ENCODE measurements around the gene NCOA1. TPM values are rescaled to one million over a fixed set of nuclear protein-coding genes. Genes with fewer than 3 reads are reported as not detected.

NCOA1 gene
- total RNA-seq, 1 donor from 2014 or later: 48.4 TPM

DNA sequence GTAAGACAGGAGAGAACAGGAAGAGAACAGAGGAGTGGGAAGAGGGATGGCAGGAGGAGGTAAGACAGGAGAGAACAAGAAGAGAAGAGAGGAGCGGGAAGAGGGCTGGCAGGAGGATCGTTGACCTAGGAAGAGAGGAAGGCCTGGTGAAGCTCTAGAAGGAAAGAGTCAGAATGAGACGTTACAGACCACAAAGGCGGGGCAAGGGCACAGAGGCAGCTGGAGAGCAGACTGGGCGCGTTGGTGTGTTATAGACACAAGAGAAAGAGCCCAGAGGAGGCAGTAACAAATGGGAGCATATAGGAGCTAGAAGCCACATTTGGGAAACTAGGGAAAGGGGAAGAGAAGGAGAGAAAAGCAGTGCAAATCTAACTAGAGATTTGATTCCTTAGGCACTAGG lies 275.6 kb downstream of the NCOA1 start:
- TF ChIP-seq, protein P1, sequence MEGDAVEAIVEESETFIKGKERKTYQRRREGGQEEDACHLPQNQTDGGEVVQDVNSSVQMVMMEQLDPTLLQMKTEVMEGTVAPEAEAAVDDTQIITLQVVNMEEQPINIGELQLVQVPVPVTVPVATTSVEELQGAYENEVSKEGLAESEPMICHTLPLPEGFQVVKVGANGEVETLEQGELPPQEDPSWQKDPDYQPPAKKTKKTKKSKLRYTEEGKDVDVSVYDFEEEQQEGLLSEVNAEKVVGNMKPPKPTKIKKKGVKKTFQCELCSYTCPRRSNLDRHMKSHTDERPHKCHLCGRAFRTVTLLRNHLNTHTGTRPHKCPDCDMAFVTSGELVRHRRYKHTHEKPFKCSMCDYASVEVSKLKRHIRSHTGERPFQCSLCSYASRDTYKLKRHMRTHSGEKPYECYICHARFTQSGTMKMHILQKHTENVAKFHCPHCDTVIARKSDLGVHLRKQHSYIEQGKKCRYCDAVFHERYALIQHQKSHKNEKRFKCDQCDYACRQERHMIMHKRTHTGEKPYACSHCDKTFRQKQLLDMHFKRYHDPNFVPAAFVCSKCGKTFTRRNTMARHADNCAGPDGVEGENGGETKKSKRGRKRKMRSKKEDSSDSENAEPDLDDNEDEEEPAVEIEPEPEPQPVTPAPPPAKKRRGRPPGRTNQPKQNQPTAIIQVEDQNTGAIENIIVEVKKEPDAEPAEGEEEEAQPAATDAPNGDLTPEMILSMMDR (IDR thresholded peaks at IDR 0.05): no peak
- TF ChIP-seq POLR2AphosphoS5 (IDR thresholded peaks at IDR 0.05; ENCODE audit: insufficient read depth in 1 of 2, low read depth in 1 of 2): no peak
- no peak for TF ChIP-seq POLR2A (IDR thresholded peaks at IDR 0.05)
- H3K4me3 ChIP-seq: no peak overlapping the region
- peaks cover 0 to 34% of the 10 kb centered on the region in 2 donors for H3K36me3 ChIP-seq
- H3K27me3 ChIP-seq: no peaks in the 10 kb centered on the region
- no peak for DNase-seq (ENCODE audit: extremely low spot score in 2 of 2)
- H3K4me1 ChIP-seq: no peaks in the 10 kb centered on the region
- no peaks in the 10 kb centered on the region for H3K9me3 ChIP-seq
- intact Hi-C loops (cut with DNase I): no loop called here
- H3K27ac ChIP-seq: no peak overlapping the region

DNA sequence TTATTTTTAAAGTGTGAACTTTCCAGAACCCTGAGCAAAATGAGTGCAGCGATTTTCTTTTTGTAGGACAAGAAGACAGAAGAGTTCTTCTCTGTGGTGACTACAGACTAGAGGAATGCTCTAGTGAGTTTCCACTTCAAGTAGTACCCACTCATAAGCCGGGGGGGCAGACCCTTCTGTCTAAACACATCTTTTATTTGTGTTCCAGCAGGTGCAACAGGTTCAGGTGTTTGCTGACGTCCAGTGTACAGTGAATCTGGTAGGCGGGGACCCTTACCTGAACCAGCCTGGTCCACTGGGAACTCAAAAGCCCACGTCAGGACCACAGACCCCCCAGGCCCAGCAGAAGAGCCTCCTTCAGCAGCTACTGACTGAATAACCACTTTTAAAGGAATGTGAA lies 277.0 kb downstream of the NCOA1 start:
- Histone ChIP-seq H3K27ac (no peak overlapping the region), H3K9me3 (no peaks in the 10 kb centered on the region), H3K27me3 (no peaks in the 10 kb centered on the region), H3K4me3 (no peak overlapping the region), H3K36me3 (peaks cover 0 to 23% of the 10 kb centered on the region in 2 donors), H3K4me1 (no peaks in the 10 kb centered on the region)
- intact Hi-C loops (cut with DNase I): no loop called here
- DNase-seq (ENCODE audit: extremely low spot score in 2 of 2): no peak
- TF ChIP-seq POLR2A (IDR thresholded peaks at IDR 0.05) (no peak), POLR2AphosphoS5 (IDR thresholded peaks at IDR 0.05; ENCODE audit: insufficient read depth in 1 of 2, low read depth in 1 of 2) (no peak)
- TF ChIP-seq, protein P1 (IDR thresholded peaks at IDR 0.05): no peak

DNA sequence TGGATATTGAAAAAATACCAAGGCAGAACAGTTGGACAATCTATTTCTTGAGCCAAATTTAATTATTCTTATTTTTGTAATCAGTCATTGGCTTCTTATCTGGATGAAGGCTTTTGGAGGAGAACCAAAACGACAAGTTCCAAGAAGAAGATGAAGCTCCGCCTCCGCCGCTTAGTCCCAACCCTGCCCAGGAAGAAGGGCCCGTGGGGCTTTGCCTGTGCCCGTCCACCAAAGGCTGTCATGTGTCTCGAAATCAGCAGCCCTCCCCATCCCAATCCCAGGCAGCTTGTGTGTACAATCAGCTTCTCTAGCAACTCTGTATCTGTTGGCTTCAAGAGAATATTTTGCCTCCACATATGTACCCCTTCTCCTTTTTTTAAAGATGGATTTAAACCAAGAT lies 277.5 kb downstream of the NCOA1 start:
- Histone ChIP-seq H3K4me1 (no peaks in the 10 kb centered on the region), H3K4me3 (no peak overlapping the region), H3K36me3 (peaks cover 0 to 21% of the 10 kb centered on the region in 2 donors), H3K27ac (no peak overlapping the region), H3K27me3 (no peaks in the 10 kb centered on the region), H3K9me3 (no peaks in the 10 kb centered on the region)
- intact Hi-C loops (cut with DNase I): no loop called here
- DNase-seq (ENCODE audit: extremely low spot score in 2 of 2): no peak
- TF ChIP-seq POLR2A (IDR thresholded peaks at IDR 0.05) (no peak), POLR2AphosphoS5 (IDR thresholded peaks at IDR 0.05; ENCODE audit: insufficient read depth in 1 of 2, low read depth in 1 of 2) (no peak)
- TF ChIP-seq, protein P1 (IDR thresholded peaks at IDR 0.05): no peak

DNA sequence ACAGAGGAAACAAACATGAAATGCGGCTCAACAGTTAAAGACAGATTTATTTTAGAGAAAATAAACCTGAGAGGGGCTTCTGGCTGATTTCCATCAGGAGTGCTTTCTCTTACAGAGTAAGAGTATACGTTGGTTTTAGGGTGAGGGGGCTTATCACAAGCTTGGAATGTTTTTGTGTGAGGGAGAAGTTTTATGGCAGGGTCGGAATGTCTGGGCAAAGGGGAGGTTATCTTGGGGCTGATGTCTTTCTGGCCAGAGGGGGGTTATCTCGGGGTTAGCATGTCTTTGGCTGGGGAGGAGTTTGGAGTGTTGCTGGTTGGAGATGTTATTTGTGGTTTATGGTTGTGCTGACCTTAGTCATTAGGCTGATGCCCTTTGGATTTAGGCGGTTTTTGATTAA lies 280.0 kb downstream of the NCOA1 start:
- TF ChIP-seq POLR2AphosphoS5 (IDR thresholded peaks at IDR 0.05; ENCODE audit: insufficient read depth in 1 of 2, low read depth in 1 of 2) (no peak), POLR2A (IDR thresholded peaks at IDR 0.05) (no peak)
- TF ChIP-seq, protein P1 (IDR thresholded peaks at IDR 0.05): no peak
- intact Hi-C loops (cut with DNase I): no loop called here
- no peak for DNase-seq (ENCODE audit: extremely low spot score in 2 of 2)

DNA sequence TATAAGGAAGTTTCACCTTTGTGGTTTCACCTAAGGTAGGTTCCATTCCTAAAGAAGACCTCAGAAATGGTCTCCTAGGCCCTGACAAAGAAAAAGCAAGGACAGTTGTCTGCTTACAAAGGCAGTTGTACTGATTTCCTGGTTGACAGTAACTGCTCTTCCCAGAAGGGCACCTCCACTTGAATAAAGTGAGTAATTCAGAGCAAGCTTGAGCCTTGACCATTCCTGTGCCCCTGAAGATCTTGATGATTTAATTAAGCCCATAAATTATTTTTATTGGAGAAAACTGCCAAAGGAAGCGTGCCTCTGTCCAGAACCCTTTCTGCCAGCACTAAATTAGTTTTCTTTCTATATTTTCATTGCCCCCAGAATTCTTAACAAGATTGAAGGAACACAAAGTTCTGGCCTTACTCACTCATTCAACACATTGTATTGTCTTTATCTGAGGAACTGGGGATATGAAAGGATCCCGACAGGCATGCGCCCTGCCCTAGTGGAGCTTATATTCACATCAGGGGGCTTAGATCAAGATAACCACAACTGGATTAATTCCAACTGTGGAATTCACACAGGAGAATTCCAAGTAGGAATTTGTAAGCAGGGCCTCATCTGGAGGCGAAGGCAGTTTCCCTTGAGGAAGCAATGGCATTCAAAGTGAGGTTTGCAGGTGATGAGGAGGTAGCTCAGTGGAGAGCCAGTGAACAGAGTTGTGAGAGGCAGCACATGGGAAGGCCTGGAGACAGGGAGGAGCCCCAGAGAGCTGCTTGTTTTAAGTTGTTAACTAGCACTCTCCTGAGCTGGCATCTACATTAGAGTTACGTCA lies 280.9 kb downstream of the NCOA1 start:
- Histone ChIP-seq H3K27me3 (no peaks in the 10 kb centered on the region), H3K36me3 (peaks cover 0 to 3% of the 10 kb centered on the region in 2 donors), H3K9me3 (no peaks in the 10 kb centered on the region), H3K27ac (no peak overlapping the region), H3K4me1 (no peaks in the 10 kb centered on the region), H3K4me3 (no peak overlapping the region)
- intact Hi-C loops (cut with DNase I): no loop called here
- DNase-seq (ENCODE audit: extremely low spot score in 2 of 2): no peak
- TF ChIP-seq, protein P1 (IDR thresholded peaks at IDR 0.05): no peak
- TF ChIP-seq POLR2A (IDR thresholded peaks at IDR 0.05) (no peak), POLR2AphosphoS5 (IDR thresholded peaks at IDR 0.05; ENCODE audit: insufficient read depth in 1 of 2, low read depth in 1 of 2) (no peak)

More for the DNA sequence above, 280.0 kb downstream of the NCOA1 start:
- Histone ChIP-seq H3K4me3 (no peak overlapping the region), H3K9me3 (no peaks in the 10 kb centered on the region), H3K27me3 (no peaks in the 10 kb centered on the region), H3K27ac (no peak overlapping the region), H3K36me3 (peaks cover 0 to 6% of the 10 kb centered on the region in 2 donors), H3K4me1 (no peaks in the 10 kb centered on the region)

Measured in vagina (tissue), 2 donors.